GM12892 (cell line): ENCODE measurements around the gene RASA1.

Source experiments
- DNase-seq: peaks from one replicate; pipeline ENCODE4 v3.0.0; 2011; ENCODE audit not compliant: insufficient read length
- FAIRE-seq: peaks from 2 replicates; lab custom pipeline; 2011; peaks lifted over from hg19 to GRCh38; lab: Jason Lieb, UNC
- POLR2A ChIP-seq: IDR thresholded peaks from 2 replicates; pipeline ENCODE4 v1.6.1; 2011; ENCODE audit warnings: low read depth, low read length, control low read depth
- POLR2AphosphoS5 ChIP-seq: IDR thresholded peaks from 2 replicates; pipeline ENCODE4 v1.6.1; 2011; ENCODE audit warnings: low read depth, low read length, control low read depth
- TAF1 ChIP-seq: IDR thresholded peaks from 2 replicates; pipeline ENCODE4 v1.6.1; 2011; ENCODE audit warnings: low read depth, mild to moderate bottlenecking, control low read depth, low read length, borderline replicate concordance

Gene RASA1

GRCh38 chr5:87327998-87328397 lies 60.3 kb downstream of the RASA1 start:
- no peak for TF ChIP-seq TAF1
- TF ChIP-seq POLR2AphosphoS5 = no peak
- TF ChIP-seq POLR2A = no peak
- FAIRE-seq = no peak

GRCh38 chr5:87329114-87329513 lies 61.4 kb downstream of the RASA1 start:
- FAIRE-seq = no peak
- DNase-seq = no peak
- no peak for TF ChIP-seq TAF1
- TF ChIP-seq POLR2A = no peak
- TF ChIP-seq POLR2AphosphoS5 = no peak

More at GRCh38 chr5:87327998-87328397, 60.3 kb downstream of the RASA1 start:
- no peak for DNase-seq

- DNase-seq (no peak), FAIRE-seq (no peak)
- TF ChIP-seq POLR2AphosphoS5 (no peak), TAF1 (no peak), POLR2A (no peak)
Measured at GRCh38 chr5:87339986-87340385, 72.3 kb downstream of the RASA1 start.

- DNase-seq (no peak), FAIRE-seq (peak; percentile 73)
- TF ChIP-seq POLR2A = no peak
- no peak for TF ChIP-seq TAF1
- no peak for TF ChIP-seq POLR2AphosphoS5
Measured at GRCh38 chr5:87340716-87341115, 73.0 kb downstream of the RASA1 start.

- DNase-seq (no peak), FAIRE-seq (no peak)
- TF ChIP-seq POLR2A (no peak), TAF1 (no peak), POLR2AphosphoS5 (no peak)
Measured at GRCh38 chr5:87347272-87347671, 79.6 kb downstream of the RASA1 start.

- DNase-seq = no peak
- FAIRE-seq = no peak
- TF ChIP-seq TAF1 = no peak
- no peak for TF ChIP-seq POLR2A
Measured at GRCh38 chr5:87347841-87348240, 80.2 kb downstream of the RASA1 start.

GRCh38 chr5:87354496-87354895 lies 86.8 kb downstream of the RASA1 start:
- DNase-seq = no peak
- no peak for TF ChIP-seq POLR2A
- no peak for TF ChIP-seq POLR2AphosphoS5
- TF ChIP-seq TAF1 = no peak
- no peak for FAIRE-seq

GRCh38 chr5:87359106-87359505 lies 91.4 kb downstream of the RASA1 start:
- FAIRE-seq = no peak
- TF ChIP-seq POLR2A (no peak), POLR2AphosphoS5 (no peak), TAF1 (no peak)
- DNase-seq = no peak

- no peak for TF ChIP-seq POLR2AphosphoS5
- TF ChIP-seq POLR2A = no peak
- no peak for TF ChIP-seq TAF1
- FAIRE-seq (no peak), DNase-seq (no peak)
Measured at GRCh38 chr5:87360132-87360531, 92.4 kb downstream of the RASA1 start.

- TF ChIP-seq TAF1 (no peak), POLR2AphosphoS5 (no peak), POLR2A (no peak)
- FAIRE-seq (no peak), DNase-seq (no peak)
Measured at GRCh38 chr5:87361031-87361445, 93.4 kb downstream of the RASA1 start.

- TF ChIP-seq POLR2AphosphoS5 (no peak), POLR2A (no peak), TAF1 (no peak)
- DNase-seq (no peak), FAIRE-seq (peak; percentile 14)
Measured at GRCh38 chr5:87361536-87362213, 94.0 kb downstream of the RASA1 start.

GRCh38 chr5:87367243-87367642 lies 99.6 kb downstream of the RASA1 start:
- FAIRE-seq = no peak
- no peak for DNase-seq
- TF ChIP-seq TAF1 = no peak
- no peak for TF ChIP-seq POLR2A
- TF ChIP-seq POLR2AphosphoS5 = no peak
